GM12878 (cell line): ENCODE measurements around the gene TNRC18.
"Not testable (repeated sequence)": the region's sequence is repeated elsewhere in the genome, so short reads cannot be mapped to it uniquely, and the experiment has no call there.

Source experiments
- BHLHE40 ChIP-seq, 2 experiments: fragments of 450-650 bp in 1 of 2; IDR thresholded peaks; 2 replicates each; pipeline ENCODE4 v1.6.1; 2011 to 2017; ENCODE audit warnings: low read depth in 2 of 2, borderline replicate concordance in 1 of 2, improper control_type of control experiment in 1 of 2, low read length in 1 of 2, mild to moderate bottlenecking in 1 of 2
- BMI1 ChIP-seq: fragments of 450-650 bp; IDR thresholded peaks from 2 replicates; pipeline ENCODE4 v1.6.1; 2016; ENCODE audit warnings: mild to moderate bottlenecking, moderate library complexity, borderline replicate concordance
- EZH2 ChIP-seq: IDR thresholded peaks from 2 replicates; pipeline ENCODE4 v1.6.1; 2012; ENCODE audit warnings: low read depth, mild to moderate bottlenecking, control low read depth, inconsistent platforms, low read length, borderline replicate concordance; ENCODE audit not compliant: control insufficient read depth
- KDM1A ChIP-seq: fragments of 200-600 bp; sonication (generic); IDR thresholded peaks from 2 replicates; pipeline ENCODE4 v1.6.1; 2016; ENCODE audit warnings: borderline replicate concordance
- MXI1 ChIP-seq: fragments of 150-350 bp; IDR thresholded peaks from 2 replicates; pipeline ENCODE4 v1.6.1; 2011; ENCODE audit warnings: low read depth, mild to moderate bottlenecking, inconsistent platforms, low read length, improper control_type of control experiment
- POLR2A ChIP-seq: IDR thresholded peaks from 2 replicates; pipeline ENCODE4 v1.6.1; 2011; ENCODE audit warnings: low read depth, mild to moderate bottlenecking, low read length
- SIN3A ChIP-seq: IDR thresholded peaks from 2 replicates; pipeline ENCODE4 v1.6.1; 2012; ENCODE audit warnings: low read depth, low read length, improper control_type of control experiment
- SUZ12 ChIP-seq: fragments of 200-600 bp; sonication (generic); IDR thresholded peaks from one replicate; pipeline ENCODE4 v1.6.1; 2018; ENCODE audit warnings: antibody characterized with exemption, mild to moderate bottlenecking; ENCODE audit not compliant: unreplicated experiment
- TF ChIP-seq, protein P1 (sequence below): fragments of 450-650 bp; IDR thresholded peaks from 2 replicates; pipeline ENCODE4 v1.6.1; 2016; ENCODE audit warnings: mild to moderate bottlenecking, moderate library complexity, borderline replicate concordance
- TF ChIP-seq, protein P2 (sequence below), 3 experiments: IDR thresholded peaks in 2 of 3; conservative IDR thresholded peaks in 1 of 3; 2 replicates each; pipeline ENCODE4 v1.5.1; 2011; ENCODE audit warnings: low read depth in 3 of 3, low read length in 3 of 3, mild to moderate bottlenecking in 3 of 3, control low read depth in 2 of 3, moderate library complexity in 2 of 3, inconsistent platforms in 1 of 3, mixed read lengths in 1 of 3; ENCODE audit not compliant: control insufficient read depth in 2 of 3, insufficient read depth in 1 of 3; ENCODE audit errors: extremely low read depth in 1 of 3

DNA sequence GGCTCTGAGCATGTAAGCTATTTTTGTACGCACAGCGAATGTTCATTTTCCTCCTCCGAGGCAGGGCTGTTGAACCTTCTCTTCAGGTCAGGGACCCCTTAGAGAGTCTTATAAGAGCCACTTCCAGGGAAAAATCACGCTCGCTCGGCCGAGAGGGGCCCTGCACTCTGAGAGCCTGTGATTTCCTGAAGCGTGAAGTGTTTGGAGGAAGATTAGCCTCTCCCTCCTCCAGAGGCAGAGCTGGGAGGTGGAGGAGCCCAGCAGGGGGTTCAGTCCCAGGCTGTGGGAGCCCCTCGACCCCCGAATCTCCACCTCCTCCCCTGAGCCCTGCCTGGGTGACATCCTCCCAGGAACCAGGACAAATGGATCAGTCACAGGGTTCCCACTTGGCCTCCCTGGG is 160.6 kb downstream of the TNRC18 start:
- not testable (repeated sequence) for TF ChIP-seq BMI1; POLR2A; EZH2; SUZ12; BHLHE40 (IDR thresholded peaks at IDR 0.05; ENCODE audit: borderline replicate concordance in 1 of 2, low read depth in 2 of 2, low read length in 1 of 2); MXI1; SIN3A; KDM1A
- TF ChIP-seq, protein P1, sequence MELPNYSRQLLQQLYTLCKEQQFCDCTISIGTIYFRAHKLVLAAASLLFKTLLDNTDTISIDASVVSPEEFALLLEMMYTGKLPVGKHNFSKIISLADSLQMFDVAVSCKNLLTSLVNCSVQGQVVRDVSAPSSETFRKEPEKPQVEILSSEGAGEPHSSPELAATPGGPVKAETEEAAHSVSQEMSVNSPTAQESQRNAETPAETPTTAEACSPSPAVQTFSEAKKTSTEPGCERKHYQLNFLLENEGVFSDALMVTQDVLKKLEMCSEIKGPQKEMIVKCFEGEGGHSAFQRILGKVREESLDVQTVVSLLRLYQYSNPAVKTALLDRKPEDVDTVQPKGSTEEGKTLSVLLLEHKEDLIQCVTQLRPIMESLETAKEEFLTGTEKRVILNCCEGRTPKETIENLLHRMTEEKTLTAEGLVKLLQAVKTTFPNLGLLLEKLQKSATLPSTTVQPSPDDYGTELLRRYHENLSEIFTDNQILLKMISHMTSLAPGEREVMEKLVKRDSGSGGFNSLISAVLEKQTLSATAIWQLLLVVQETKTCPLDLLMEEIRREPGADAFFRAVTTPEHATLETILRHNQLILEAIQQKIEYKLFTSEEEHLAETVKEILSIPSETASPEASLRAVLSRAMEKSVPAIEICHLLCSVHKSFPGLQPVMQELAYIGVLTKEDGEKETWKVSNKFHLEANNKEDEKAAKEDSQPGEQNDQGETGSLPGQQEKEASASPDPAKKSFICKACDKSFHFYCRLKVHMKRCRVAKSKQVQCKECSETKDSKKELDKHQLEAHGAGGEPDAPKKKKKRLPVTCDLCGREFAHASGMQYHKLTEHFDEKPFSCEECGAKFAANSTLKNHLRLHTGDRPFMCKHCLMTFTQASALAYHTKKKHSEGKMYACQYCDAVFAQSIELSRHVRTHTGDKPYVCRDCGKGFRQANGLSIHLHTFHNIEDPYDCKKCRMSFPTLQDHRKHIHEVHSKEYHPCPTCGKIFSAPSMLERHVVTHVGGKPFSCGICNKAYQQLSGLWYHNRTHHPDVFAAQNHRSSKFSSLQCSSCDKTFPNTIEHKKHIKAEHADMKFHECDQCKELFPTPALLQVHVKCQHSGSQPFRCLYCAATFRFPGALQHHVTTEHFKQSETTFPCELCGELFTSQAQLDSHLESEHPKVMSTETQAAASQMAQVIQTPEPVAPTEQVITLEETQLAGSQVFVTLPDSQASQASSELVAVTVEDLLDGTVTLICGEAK: not testable (repeated sequence)
- TF ChIP-seq, protein P2, sequence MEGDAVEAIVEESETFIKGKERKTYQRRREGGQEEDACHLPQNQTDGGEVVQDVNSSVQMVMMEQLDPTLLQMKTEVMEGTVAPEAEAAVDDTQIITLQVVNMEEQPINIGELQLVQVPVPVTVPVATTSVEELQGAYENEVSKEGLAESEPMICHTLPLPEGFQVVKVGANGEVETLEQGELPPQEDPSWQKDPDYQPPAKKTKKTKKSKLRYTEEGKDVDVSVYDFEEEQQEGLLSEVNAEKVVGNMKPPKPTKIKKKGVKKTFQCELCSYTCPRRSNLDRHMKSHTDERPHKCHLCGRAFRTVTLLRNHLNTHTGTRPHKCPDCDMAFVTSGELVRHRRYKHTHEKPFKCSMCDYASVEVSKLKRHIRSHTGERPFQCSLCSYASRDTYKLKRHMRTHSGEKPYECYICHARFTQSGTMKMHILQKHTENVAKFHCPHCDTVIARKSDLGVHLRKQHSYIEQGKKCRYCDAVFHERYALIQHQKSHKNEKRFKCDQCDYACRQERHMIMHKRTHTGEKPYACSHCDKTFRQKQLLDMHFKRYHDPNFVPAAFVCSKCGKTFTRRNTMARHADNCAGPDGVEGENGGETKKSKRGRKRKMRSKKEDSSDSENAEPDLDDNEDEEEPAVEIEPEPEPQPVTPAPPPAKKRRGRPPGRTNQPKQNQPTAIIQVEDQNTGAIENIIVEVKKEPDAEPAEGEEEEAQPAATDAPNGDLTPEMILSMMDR (IDR thresholded peaks at IDR 0.05 in 2 of 3, conservative IDR thresholded peaks at IDR 0.05 in 1 of 3; ENCODE audit: control insufficient read depth in 2 of 3, extremely low read depth in 1 of 3, insufficient read depth in 1 of 3, low read depth in 3 of 3, low read length in 3 of 3): not testable (repeated sequence)
